HG03432 (cell line): ENCODE measurements around the gene NWD2.
"Not testable (repeated sequence)": the region's sequence is repeated elsewhere in the genome, so short reads cannot be mapped to it uniquely, and the experiment has no call there.

Source experiments
- ATAC-seq: cut with Tn5 transposase; IDR thresholded peaks from one replicate; pipeline ENCODE4 v1.9.1; 2021; ENCODE audit warnings: mild to moderate bottlenecking, moderate library complexity; ENCODE audit not compliant: unreplicated experiment

Gene NWD2

GRCh38 chr4:37392521-37393255 is 148.1 kb downstream of the NWD2 start:
- no peak for ATAC-seq

DNA sequence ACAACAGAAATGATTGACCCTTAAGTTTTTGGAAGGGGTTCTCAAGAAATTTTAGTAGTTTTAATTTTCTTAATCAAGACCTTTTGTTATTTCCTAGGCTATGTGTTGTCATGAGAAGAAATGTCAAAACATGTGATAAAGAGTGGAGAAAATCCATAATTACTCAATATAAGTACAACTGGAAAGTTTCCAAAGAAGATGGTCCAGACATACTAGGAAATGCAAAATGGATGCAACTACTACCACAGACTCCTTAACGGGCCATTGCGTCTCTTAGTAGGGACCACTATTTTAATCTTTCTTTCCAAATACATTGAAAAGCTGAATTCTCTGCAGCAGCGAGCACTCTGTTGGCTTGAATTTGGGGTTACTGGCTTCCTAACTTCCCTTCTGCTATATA is 148.8 kb downstream of the NWD2 start:
- ATAC-seq: no peak

DNA sequence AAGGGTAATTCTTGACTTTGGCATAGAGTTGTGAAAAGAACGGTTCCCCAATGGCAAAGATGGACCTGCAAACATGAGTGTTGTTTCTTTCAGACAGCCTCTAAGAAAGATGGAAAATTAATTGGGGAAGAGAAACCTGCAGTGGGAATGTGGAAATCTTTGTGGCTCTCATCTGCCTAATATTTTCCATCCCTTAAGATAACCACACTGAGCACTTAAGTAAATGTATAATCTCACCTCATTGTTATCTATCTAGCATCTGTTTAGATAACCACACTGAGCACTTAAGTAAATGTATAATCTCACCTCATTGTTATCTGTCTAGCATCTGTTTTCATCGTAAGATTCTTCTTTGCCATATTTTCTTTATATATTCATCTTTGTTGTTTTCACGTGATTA is 149.3 kb downstream of the NWD2 start:
- ATAC-seq: peak; percentile 56

GRCh38 chr4:37397505-37397904 is 153.0 kb downstream of the NWD2 start:
- ATAC-seq: no peak

- peak; percentile 91 for ATAC-seq
Measured at GRCh38 chr4:37400241-37400881, 155.8 kb downstream of the NWD2 start.

- not testable (repeated sequence) for ATAC-seq
Measured at GRCh38 chr4:37407938-37408826, 163.6 kb downstream of the NWD2 start.

GRCh38 chr4:37413612-37414011 is 169.1 kb downstream of the NWD2 start:
- not testable (repeated sequence) for ATAC-seq

GRCh38 chr4:37415845-37416369 is 171.4 kb downstream of the NWD2 start:
- ATAC-seq: no peak

GRCh38 chr4:37421614-37422013 is 177.1 kb downstream of the NWD2 start:
- no peak for ATAC-seq

DNA sequence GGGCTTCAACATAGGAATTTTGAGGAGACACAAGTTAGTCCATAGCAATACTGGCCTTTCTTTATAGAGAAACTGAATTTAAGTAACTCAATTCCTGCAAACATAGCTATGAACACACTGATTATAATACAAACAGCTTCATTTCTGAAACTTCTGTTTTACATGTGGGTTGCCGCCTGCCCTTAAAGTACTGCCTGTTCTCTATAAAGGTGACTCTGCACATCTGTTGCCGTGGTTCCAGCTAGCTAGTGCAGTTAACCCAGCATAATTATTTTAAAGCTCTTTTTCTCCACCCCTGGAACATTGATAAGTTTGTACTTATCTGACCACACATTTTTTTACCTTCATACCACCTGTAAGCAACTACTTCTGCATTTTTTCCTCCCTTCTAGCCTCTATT is 177.6 kb downstream of the NWD2 start:
- no peak for ATAC-seq

GRCh38 chr4:37422638-37423037 is 178.1 kb downstream of the NWD2 start:
- ATAC-seq: no peak

GRCh38 chr4:37423310-37423709 is 178.8 kb downstream of the NWD2 start:
- no peak for ATAC-seq

DNA sequence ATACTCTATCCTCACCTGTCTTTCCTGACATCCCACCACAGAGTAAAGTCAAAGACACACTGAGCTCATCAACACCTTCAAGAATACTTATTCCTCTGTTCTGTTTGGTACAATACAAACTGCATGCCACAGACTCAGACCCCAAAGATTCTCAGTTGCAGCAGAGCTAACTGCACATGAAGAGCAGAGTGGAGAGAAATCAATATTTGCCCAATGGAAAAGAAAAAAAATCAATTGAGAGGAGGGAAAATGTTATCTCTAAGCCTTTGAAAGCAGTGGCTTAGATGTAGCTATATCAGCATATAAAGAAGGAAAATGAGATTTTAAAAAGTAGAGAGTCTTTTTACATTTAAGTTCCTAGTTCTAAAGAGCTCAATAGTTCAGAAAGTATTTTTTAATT is 180.2 kb downstream of the NWD2 start:
- no peak for ATAC-seq

- ATAC-seq: no peak
Measured at GRCh38 chr4:37425857-37426256, 181.3 kb downstream of the NWD2 start.

DNA sequence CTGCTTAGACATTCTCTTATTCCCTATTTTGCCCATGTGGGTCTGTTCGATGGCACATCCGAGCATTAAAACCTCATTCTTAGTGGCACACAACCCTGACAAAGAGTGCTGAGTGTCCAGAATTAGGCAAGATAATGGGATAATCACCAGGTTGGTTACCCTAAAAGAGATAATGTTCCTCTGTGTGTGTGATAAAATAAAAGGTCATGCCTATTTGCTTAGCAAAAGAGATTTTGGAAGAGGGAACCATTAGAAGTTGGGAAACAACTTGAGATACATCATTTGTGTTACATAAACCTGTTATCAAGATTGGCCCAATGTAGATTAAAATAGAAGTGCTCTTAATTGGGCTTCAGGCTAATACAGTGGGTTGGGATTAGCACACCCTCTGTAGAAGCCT is 182.7 kb downstream of the NWD2 start:
- ATAC-seq: no peak

- ATAC-seq: no peak
Measured at GRCh38 chr4:37429906-37430305, 185.4 kb downstream of the NWD2 start.

- ATAC-seq: no peak
Measured at GRCh38 chr4:37430718-37431416, 186.3 kb downstream of the NWD2 start.

- ATAC-seq: peak; percentile 79
Measured at GRCh38 chr4:37431417-37431743, 186.8 kb downstream of the NWD2 start.

DNA sequence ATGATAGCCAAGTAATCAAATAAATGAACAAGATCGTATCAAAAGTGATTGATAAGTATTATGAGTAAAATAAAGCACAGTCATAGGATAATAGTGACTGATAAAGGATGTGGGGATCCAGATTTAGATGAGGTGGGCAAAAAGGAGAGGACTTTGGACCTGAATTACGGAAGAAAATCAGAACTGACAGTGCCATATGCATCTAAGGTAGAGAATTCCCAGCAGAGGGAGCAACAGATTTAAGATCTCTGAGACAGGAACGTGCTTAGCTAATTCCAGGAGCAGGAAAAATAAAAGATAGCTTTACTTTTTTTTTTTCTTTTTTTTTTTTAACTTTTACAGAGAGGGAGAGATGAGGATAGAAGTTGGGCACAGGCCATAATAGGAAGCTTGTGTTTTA is 189.9 kb downstream of the NWD2 start:
- no peak for ATAC-seq

DNA sequence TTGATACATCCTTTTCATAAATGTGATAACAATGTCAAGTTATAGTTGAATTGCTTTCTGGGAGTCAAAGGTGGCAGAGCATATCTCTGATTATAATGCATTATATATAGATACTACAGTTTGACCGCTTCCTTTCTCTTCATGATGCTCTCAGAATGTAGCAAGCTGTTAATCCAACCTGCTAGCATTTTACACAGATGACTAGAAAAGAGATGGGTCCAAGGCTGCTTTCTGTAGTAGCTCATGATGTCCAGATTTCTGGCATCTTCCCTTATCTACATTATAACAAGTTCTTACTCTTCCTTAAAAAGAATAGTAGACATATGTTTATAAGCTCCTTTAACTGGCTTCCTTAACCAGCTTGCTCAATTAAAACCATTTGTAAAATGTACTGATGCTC is 192.0 kb downstream of the NWD2 start:
- no peak for ATAC-seq

DNA sequence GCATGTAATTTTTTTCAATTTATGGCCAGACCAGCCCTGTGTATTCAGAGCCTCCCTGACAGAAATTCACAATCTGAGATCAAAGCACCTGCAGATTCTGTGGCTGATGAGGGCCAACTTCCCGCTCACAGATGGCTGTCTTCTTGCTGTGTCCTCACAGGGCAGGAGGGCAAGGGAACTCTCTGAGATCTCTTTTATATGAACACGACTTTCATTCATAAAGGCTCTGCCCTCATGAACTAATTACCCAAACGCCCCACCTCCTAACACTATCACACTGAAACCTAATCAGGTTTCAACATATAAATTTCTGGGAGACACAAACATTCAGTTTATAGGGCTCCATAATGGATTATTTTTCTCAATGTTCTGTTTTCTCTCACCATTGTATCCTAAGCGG is 192.6 kb downstream of the NWD2 start:
- no peak for ATAC-seq
